ENCODE results near the gene PTPRN2. TPM values are rescaled to one million over a fixed set of nuclear protein-coding genes. Genes with fewer than 3 reads are reported as not detected.

PTPRN2 gene
- total and polyA plus RNA-seq, 8 donors: 4.9 to 136 (median 46.8) TPM

DNA sequence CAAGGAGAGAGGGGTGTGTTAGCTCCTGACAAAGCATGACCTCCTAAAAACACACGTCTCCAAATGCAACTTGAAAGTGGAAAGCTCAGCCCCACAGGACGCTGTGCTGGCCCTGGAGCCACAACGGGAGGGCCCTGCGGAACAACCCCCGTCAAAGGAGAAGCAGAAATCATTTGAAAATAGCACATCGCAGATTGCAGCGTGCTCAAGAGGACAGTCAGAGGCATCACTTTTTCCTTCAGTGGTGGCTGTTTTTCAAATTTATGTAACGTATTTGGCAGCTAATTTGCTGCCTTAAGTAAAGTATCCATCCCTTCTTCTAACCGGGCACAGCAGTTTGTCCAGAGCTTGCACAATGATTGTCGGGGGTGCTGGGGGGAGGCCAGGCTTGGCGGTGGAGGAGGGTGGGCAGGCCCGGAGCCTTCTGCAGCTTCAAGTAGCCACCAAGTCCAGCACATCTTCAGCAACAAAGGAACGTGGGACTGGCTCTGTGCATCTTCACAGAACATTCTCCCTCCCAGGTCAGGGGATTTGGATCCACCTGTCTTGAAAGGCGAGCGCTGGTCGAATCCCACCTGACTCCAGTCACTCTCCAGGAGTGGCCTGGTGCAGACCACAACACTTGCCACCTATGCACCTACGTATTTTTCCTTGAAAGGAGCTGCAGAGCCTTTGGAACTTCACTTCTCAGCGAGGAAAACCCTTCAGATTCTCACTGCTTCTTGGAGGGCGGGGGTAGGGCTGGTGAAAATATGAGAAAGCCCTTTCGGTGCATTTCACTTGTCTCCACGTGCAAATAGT lies 904.5 kb downstream of the PTPRN2 start:
- Histone ChIP-seq H3K27me3 (peaks cover 16 to 87% (median 41%) of the 10 kb centered on the region in 3 donors), H3K4me1 (peaks cover 18 to 26% (median 23%) of the 10 kb centered on the region in 4 donors), H3K4me3 (no peak overlapping the region), H3K9me3 (no peaks in the 10 kb centered on the region), H3K36me3 (peaks cover 0 to 10% (median 0%) of the 10 kb centered on the region in 4 donors), H3K27ac (no peak overlapping the region)
- TF ChIP-seq POLR2A (IDR thresholded peaks at IDR 0.05) (no peak), EP300 (IDR thresholded peaks at IDR 0.05) (no peak), POLR2AphosphoS5 (IDR thresholded peaks at IDR 0.05) (no peak)
- TF ChIP-seq, protein P1, sequence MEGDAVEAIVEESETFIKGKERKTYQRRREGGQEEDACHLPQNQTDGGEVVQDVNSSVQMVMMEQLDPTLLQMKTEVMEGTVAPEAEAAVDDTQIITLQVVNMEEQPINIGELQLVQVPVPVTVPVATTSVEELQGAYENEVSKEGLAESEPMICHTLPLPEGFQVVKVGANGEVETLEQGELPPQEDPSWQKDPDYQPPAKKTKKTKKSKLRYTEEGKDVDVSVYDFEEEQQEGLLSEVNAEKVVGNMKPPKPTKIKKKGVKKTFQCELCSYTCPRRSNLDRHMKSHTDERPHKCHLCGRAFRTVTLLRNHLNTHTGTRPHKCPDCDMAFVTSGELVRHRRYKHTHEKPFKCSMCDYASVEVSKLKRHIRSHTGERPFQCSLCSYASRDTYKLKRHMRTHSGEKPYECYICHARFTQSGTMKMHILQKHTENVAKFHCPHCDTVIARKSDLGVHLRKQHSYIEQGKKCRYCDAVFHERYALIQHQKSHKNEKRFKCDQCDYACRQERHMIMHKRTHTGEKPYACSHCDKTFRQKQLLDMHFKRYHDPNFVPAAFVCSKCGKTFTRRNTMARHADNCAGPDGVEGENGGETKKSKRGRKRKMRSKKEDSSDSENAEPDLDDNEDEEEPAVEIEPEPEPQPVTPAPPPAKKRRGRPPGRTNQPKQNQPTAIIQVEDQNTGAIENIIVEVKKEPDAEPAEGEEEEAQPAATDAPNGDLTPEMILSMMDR (IDR thresholded peaks at IDR 0.05): no peak
- DNase-seq: no peak
- intact Hi-C loops (cut with DNase I; ENCODE audit: low total_unique reads): no loop called here
- WGBS, 5 donors: 61 to 80% (median 74%) methylated on average over 21 of the region's 21 CpGs

- no peak overlapping the region for H3K27ac ChIP-seq
- H3K36me3 ChIP-seq: peaks cover 0 to 10% (median 0%) of the 10 kb centered on the region in 4 donors
- peak in 1 of 2 donors; percentile 20 for DNase-seq
- peaks cover 16 to 86% (median 39%) of the 10 kb centered on the region in 3 donors for H3K27me3 ChIP-seq
- no peaks in the 10 kb centered on the region for H3K9me3 ChIP-seq
- peaks cover 18 to 26% (median 23%) of the 10 kb centered on the region in 4 donors for H3K4me1 ChIP-seq
- TF ChIP-seq EP300 (IDR thresholded peaks at IDR 0.05) (no peak), POLR2A (IDR thresholded peaks at IDR 0.05) (no peak), POLR2AphosphoS5 (IDR thresholded peaks at IDR 0.05) (no peak)
- TF ChIP-seq, protein P1 (IDR thresholded peaks at IDR 0.05): no peak
- WGBS, 5 donors: 79 to 90% (median 86%) methylated on average over 24 to 28 of the region's 28 CpGs
- H3K4me3 ChIP-seq: no peak overlapping the region
- intact Hi-C loops (cut with DNase I; ENCODE audit: low total_unique reads): no loop called here
These were observed 905.3 kb downstream of the PTPRN2 start for GRCh38 chr7:157682064-157682945.

GRCh38 chr7:157679607-157680006 lies 908.0 kb downstream of the PTPRN2 start:
- Histone ChIP-seq H3K4me1 (peaks cover 6 to 11% (median 7%) of the 10 kb centered on the region in 4 donors), H3K27ac (no peak overlapping the region), H3K9me3 (no peaks in the 10 kb centered on the region), H3K36me3 (peaks cover 0 to 10% (median 0%) of the 10 kb centered on the region in 4 donors), H3K27me3 (peaks cover 1 to 75% (median 14%) of the 10 kb centered on the region in 3 donors), H3K4me3 (no peak overlapping the region)
- WGBS, 5 donors: 74 to 87% (median 82%) methylated on average over 9 of the region's 9 CpGs
- no peak for DNase-seq
- TF ChIP-seq, protein P1 (IDR thresholded peaks at IDR 0.05): no peak
- TF ChIP-seq POLR2A (IDR thresholded peaks at IDR 0.05) (no peak), POLR2AphosphoS5 (IDR thresholded peaks at IDR 0.05) (no peak), EP300 (IDR thresholded peaks at IDR 0.05) (no peak)
- intact Hi-C loops (cut with DNase I; ENCODE audit: low total_unique reads): no loop called here

DNA sequence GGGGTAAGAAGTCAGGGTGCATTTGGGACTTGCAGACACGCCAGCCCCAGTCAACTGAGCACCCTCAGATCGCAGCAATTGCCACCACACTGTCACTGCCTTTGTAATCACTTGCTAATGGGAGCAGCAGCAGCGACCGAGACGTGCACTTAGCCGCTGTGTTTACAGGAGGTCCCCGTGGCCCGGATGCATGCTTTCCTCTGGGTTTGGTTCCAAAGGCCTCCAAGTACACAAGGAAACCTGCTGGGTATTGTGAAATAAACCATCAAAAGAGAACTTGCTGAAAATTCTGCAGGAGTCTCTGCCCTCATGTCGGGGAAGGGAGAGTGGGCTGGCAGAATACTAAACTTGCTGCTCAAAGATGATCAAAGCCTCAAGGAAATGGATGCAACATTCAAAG lies 909.1 kb downstream of the PTPRN2 start:
- Histone ChIP-seq H3K9me3 (no peaks in the 10 kb centered on the region), H3K36me3 (peaks cover 0 to 10% (median 0%) of the 10 kb centered on the region in 4 donors), H3K27ac (no peak overlapping the region), H3K27me3 (peaks cover 0 to 69% (median 3%) of the 10 kb centered on the region in 3 donors), H3K4me3 (no peak overlapping the region), H3K4me1 (peaks cover 0 to under 1% (median 0%) of the 10 kb centered on the region in 4 donors)
- TF ChIP-seq POLR2AphosphoS5 (IDR thresholded peaks at IDR 0.05): no peak
- TF ChIP-seq POLR2A (IDR thresholded peaks at IDR 0.05): no peak
- TF ChIP-seq EP300 (IDR thresholded peaks at IDR 0.05): no peak
- TF ChIP-seq, protein P1 (IDR thresholded peaks at IDR 0.05): no peak
- 53 to 64% (median 56%) methylated on average over 7 to 9 of the region's 9 CpGs for WGBS, 5 donors
- intact Hi-C loops (cut with DNase I; ENCODE audit: low total_unique reads): no loop called here
- no peak for DNase-seq
